ENCODE measurements around the gene PPP2R1B. TPM values are rescaled to one million over a fixed set of nuclear protein-coding genes. Genes with fewer than 3 reads are reported as not detected.

Gene PPP2R1B
- total and polyA plus RNA-seq, 2 of the 8 experiments (the other 6 are each of a cell fraction or from before 2014, with no cell fraction given) = 25.8 to 87.0 TPM

DNA sequence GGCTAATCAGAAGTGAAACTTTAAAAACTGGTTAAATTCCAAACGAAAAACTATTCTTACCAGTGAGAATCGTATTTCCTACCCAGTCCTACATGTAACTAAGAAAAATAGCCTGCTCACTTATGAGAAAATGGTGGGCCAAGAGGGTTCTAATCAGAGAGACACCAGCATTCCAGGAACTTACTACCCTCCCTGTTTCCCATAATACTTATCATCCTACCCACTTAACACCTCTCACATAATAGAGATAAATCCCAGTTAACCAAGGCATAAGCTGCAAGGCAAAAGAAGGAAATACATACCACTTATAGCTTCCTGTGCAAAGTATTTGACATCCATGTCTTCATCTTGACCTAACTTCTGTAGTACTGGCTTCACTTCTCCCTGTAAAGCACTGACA is 24.4 kb downstream of the PPP2R1B start (continued):
- TF ChIP-seq, protein P1, sequence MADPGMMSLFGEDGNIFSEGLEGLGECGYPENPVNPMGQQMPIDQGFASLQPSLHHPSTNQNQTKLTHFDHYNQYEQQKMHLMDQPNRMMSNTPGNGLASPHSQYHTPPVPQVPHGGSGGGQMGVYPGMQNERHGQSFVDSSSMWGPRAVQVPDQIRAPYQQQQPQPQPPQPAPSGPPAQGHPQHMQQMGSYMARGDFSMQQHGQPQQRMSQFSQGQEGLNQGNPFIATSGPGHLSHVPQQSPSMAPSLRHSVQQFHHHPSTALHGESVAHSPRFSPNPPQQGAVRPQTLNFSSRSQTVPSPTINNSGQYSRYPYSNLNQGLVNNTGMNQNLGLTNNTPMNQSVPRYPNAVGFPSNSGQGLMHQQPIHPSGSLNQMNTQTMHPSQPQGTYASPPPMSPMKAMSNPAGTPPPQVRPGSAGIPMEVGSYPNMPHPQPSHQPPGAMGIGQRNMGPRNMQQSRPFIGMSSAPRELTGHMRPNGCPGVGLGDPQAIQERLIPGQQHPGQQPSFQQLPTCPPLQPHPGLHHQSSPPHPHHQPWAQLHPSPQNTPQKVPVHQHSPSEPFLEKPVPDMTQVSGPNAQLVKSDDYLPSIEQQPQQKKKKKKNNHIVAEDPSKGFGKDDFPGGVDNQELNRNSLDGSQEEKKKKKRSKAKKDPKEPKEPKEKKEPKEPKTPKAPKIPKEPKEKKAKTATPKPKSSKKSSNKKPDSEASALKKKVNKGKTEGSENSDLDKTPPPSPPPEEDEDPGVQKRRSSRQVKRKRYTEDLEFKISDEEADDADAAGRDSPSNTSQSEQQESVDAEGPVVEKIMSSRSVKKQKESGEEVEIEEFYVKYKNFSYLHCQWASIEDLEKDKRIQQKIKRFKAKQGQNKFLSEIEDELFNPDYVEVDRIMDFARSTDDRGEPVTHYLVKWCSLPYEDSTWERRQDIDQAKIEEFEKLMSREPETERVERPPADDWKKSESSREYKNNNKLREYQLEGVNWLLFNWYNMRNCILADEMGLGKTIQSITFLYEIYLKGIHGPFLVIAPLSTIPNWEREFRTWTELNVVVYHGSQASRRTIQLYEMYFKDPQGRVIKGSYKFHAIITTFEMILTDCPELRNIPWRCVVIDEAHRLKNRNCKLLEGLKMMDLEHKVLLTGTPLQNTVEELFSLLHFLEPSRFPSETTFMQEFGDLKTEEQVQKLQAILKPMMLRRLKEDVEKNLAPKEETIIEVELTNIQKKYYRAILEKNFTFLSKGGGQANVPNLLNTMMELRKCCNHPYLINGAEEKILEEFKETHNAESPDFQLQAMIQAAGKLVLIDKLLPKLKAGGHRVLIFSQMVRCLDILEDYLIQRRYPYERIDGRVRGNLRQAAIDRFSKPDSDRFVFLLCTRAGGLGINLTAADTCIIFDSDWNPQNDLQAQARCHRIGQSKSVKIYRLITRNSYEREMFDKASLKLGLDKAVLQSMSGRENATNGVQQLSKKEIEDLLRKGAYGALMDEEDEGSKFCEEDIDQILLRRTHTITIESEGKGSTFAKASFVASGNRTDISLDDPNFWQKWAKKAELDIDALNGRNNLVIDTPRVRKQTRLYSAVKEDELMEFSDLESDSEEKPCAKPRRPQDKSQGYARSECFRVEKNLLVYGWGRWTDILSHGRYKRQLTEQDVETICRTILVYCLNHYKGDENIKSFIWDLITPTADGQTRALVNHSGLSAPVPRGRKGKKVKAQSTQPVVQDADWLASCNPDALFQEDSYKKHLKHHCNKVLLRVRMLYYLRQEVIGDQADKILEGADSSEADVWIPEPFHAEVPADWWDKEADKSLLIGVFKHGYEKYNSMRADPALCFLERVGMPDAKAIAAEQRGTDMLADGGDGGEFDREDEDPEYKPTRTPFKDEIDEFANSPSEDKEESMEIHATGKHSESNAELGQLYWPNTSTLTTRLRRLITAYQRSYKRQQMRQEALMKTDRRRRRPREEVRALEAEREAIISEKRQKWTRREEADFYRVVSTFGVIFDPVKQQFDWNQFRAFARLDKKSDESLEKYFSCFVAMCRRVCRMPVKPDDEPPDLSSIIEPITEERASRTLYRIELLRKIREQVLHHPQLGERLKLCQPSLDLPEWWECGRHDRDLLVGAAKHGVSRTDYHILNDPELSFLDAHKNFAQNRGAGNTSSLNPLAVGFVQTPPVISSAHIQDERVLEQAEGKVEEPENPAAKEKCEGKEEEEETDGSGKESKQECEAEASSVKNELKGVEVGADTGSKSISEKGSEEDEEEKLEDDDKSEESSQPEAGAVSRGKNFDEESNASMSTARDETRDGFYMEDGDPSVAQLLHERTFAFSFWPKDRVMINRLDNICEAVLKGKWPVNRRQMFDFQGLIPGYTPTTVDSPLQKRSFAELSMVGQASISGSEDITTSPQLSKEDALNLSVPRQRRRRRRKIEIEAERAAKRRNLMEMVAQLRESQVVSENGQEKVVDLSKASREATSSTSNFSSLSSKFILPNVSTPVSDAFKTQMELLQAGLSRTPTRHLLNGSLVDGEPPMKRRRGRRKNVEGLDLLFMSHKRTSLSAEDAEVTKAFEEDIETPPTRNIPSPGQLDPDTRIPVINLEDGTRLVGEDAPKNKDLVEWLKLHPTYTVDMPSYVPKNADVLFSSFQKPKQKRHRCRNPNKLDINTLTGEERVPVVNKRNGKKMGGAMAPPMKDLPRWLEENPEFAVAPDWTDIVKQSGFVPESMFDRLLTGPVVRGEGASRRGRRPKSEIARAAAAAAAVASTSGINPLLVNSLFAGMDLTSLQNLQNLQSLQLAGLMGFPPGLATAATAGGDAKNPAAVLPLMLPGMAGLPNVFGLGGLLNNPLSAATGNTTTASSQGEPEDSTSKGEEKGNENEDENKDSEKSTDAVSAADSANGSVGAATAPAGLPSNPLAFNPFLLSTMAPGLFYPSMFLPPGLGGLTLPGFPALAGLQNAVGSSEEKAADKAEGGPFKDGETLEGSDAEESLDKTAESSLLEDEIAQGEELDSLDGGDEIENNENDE (IDR thresholded peaks at IDR 0.05; ENCODE audit: insufficient replicate concordance, low read length) = no peak
- TF ChIP-seq CBX5 (IDR thresholded peaks at IDR 0.05; ENCODE audit: low read depth, low read length) (no peak), KDM4A (IDR thresholded peaks at IDR 0.05; ENCODE audit: low read depth, low read length, severe bottlenecking) (no peak), RNF2 (IDR thresholded peaks at IDR 0.05; ENCODE audit: borderline replicate concordance, low read depth, low read length, missing control alignments, poor library complexity, severe bottlenecking) (no peak), RXRA (IDR thresholded peaks at IDR 0.05; ENCODE audit: insufficient read depth, low read depth, low read length) (no peak), EZH2 (IDR thresholded peaks at IDR 0.05; ENCODE audit: low read depth, low read length, severe bottlenecking) (no peak)

All from H1 (cell line).